RWPE2 (cell line): Measurements from ENCODE around the gene AKAP13.
A peak's percentile ranks its signal among the peaks of the same experiment; 100 is the strongest.
"Not testable (repeated sequence)": the region's sequence is repeated elsewhere in the genome, so short reads cannot be mapped to it uniquely, and the experiment has no call there.

Experiments
- ATAC-seq: fragments of 200-7000 bp; cut with Tn5 transposase; 3 replicates; pipeline ENCODE4 v1.9.1; 2021; ENCODE audit warnings: low read depth
- DNase-seq: peaks from one replicate; pipeline ENCODE4 v3.0.0-alpha.2; 2020; ENCODE audit warnings: low spot score
- H3K27ac ChIP-seq: fragments of 450-650 bp; 2 replicates; pipeline ENCODE4 v1.5.1; 2017; ENCODE audit warnings: mild to moderate bottlenecking; ENCODE audit not compliant: poor library complexity, severe bottlenecking
- H3K27me3 ChIP-seq: fragments of 250-450 bp; sonication (Bioruptor Pico); 2 replicates; pipeline ENCODE4 v1.5.1; 2021; ENCODE audit warnings: mild to moderate bottlenecking, moderate library complexity; ENCODE audit not compliant: insufficient read depth, poor library complexity, severe bottlenecking
- H3K36me3 ChIP-seq: fragments of 250-450 bp; sonication (Bioruptor Pico); 2 replicates; pipeline ENCODE4 v1.5.1; 2020; ENCODE audit warnings: low read depth, mild to moderate bottlenecking, moderate library complexity
- H3K4me1 ChIP-seq: fragments of 250-450 bp; sonication (Bioruptor Pico); 2 replicates; pipeline ENCODE4 v1.5.1; 2021; ENCODE audit warnings: mild to moderate bottlenecking, moderate library complexity; ENCODE audit not compliant: insufficient read depth, poor library complexity, severe bottlenecking
- H3K4me3 ChIP-seq: fragments of 250-450 bp; sonication (Bioruptor Pico); 2 replicates; pipeline ENCODE4 v1.5.1; 2021; ENCODE audit warnings: mild to moderate bottlenecking, moderate library complexity; ENCODE audit not compliant: severe bottlenecking
- H3K9me3 ChIP-seq: fragments of 250-450 bp; sonication (Bioruptor Pico); 2 replicates; pipeline ENCODE4 v1.5.1; 2021; ENCODE audit warnings: mild to moderate bottlenecking, moderate library complexity; ENCODE audit not compliant: severe bottlenecking
- CTCF ChIP-seq: fragments of 450-650 bp; IDR thresholded peaks from one replicate; pipeline ENCODE4 v1.5.1; 2017; ENCODE audit warnings: mild to moderate bottlenecking, moderate library complexity; ENCODE audit not compliant: poor library complexity, severe bottlenecking

Gene AKAP13

GRCh38 chr15:85475711-85476110 is 95.3 kb downstream of the AKAP13 start:
- Histone ChIP-seq H3K4me3 (no peak overlapping the region), H3K9me3 (no peaks in the 10 kb centered on the region), H3K4me1 (peaks cover 48% of the 10 kb centered on the region), H3K36me3 (no peaks in the 10 kb centered on the region), H3K27ac (no peak overlapping the region), H3K27me3 (no peaks in the 10 kb centered on the region)
- TF ChIP-seq CTCF: no peak
- no peak for ATAC-seq
- no peak for DNase-seq

GRCh38 chr15:85477061-85477460 is 96.7 kb downstream of the AKAP13 start:
- no peaks in the 10 kb centered on the region for H3K9me3 ChIP-seq
- H3K27me3 ChIP-seq: no peaks in the 10 kb centered on the region
- DNase-seq (no peak), ATAC-seq (no peak)
- H3K36me3 ChIP-seq: no peaks in the 10 kb centered on the region
- no peak overlapping the region for H3K4me3 ChIP-seq
- peak overlapping the region; percentile 5 for H3K27ac ChIP-seq
- no peak for TF ChIP-seq CTCF
- H3K4me1 ChIP-seq: peaks cover 51% of the 10 kb centered on the region

GRCh38 chr15:85477730-85478129 is 97.3 kb downstream of the AKAP13 start:
- peak; percentile 20 for TF ChIP-seq CTCF
- Histone ChIP-seq H3K9me3 (no peaks in the 10 kb centered on the region), H3K27me3 (no peaks in the 10 kb centered on the region), H3K27ac (peak overlapping the region; percentile 5), H3K36me3 (no peaks in the 10 kb centered on the region), H3K4me1 (peaks cover 57% of the 10 kb centered on the region), H3K4me3 (no peak overlapping the region)
- DNase-seq: no peak
- ATAC-seq: peak; percentile 48; the same call in 2 of the 3 replicates

- DNase-seq: no peak
- Histone ChIP-seq H3K27ac (peak overlapping the region; percentile 30), H3K27me3 (no peaks in the 10 kb centered on the region), H3K36me3 (no peaks in the 10 kb centered on the region), H3K4me3 (no peak overlapping the region), H3K9me3 (no peaks in the 10 kb centered on the region), H3K4me1 (peaks cover 51% of the 10 kb centered on the region)
- TF ChIP-seq CTCF: no peak
- ATAC-seq: peak; percentile 36
These were observed 98.8 kb downstream of the AKAP13 start for GRCh38 chr15:85479071-85479647.

- Histone ChIP-seq H3K9me3 (no peaks in the 10 kb centered on the region), H3K36me3 (no peaks in the 10 kb centered on the region), H3K27ac (no peak overlapping the region), H3K4me3 (no peak overlapping the region), H3K27me3 (no peaks in the 10 kb centered on the region), H3K4me1 (peaks cover 41% of the 10 kb centered on the region)
- DNase-seq: no peak
- TF ChIP-seq CTCF: no peak
- ATAC-seq: no peak
These were observed 100.5 kb downstream of the AKAP13 start for GRCh38 chr15:85480923-85481322.

- not testable (repeated sequence) for DNase-seq, H3K27me3 ChIP-seq, H3K4me3 ChIP-seq, H3K36me3 ChIP-seq, H3K9me3 ChIP-seq, ATAC-seq
- Histone ChIP-seq H3K27ac (peak overlapping the region; percentile 26), H3K4me1 (peaks cover 41% of the 10 kb centered on the region)
These were observed 101.1 kb downstream of the AKAP13 start for GRCh38 chr15:85481543-85481942.
